Activated CD8-positive, alpha-beta memory T cell treated with anti-CD3 and anti-CD28 coated beads, Interleukin-2, amount 50 U/mL, for 48 hours (primary cell): ENCODE results near the gene RBBP6.
A peak's percentile ranks its signal among the peaks of the same experiment; 100 is the strongest.
"Not testable (repeated sequence)": the region's sequence is repeated elsewhere in the genome, so short reads cannot be mapped to it uniquely, and the experiment has no call there.

ENCODE experiments used
- DNase-seq: peaks from one replicate; pipeline ENCODE4 v3.0.0-alpha.2; 2020

The RBBP6 gene, protein sequence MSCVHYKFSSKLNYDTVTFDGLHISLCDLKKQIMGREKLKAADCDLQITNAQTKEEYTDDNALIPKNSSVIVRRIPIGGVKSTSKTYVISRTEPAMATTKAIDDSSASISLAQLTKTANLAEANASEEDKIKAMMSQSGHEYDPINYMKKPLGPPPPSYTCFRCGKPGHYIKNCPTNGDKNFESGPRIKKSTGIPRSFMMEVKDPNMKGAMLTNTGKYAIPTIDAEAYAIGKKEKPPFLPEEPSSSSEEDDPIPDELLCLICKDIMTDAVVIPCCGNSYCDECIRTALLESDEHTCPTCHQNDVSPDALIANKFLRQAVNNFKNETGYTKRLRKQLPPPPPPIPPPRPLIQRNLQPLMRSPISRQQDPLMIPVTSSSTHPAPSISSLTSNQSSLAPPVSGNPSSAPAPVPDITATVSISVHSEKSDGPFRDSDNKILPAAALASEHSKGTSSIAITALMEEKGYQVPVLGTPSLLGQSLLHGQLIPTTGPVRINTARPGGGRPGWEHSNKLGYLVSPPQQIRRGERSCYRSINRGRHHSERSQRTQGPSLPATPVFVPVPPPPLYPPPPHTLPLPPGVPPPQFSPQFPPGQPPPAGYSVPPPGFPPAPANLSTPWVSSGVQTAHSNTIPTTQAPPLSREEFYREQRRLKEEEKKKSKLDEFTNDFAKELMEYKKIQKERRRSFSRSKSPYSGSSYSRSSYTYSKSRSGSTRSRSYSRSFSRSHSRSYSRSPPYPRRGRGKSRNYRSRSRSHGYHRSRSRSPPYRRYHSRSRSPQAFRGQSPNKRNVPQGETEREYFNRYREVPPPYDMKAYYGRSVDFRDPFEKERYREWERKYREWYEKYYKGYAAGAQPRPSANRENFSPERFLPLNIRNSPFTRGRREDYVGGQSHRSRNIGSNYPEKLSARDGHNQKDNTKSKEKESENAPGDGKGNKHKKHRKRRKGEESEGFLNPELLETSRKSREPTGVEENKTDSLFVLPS (N-terminal part only)

DNA sequence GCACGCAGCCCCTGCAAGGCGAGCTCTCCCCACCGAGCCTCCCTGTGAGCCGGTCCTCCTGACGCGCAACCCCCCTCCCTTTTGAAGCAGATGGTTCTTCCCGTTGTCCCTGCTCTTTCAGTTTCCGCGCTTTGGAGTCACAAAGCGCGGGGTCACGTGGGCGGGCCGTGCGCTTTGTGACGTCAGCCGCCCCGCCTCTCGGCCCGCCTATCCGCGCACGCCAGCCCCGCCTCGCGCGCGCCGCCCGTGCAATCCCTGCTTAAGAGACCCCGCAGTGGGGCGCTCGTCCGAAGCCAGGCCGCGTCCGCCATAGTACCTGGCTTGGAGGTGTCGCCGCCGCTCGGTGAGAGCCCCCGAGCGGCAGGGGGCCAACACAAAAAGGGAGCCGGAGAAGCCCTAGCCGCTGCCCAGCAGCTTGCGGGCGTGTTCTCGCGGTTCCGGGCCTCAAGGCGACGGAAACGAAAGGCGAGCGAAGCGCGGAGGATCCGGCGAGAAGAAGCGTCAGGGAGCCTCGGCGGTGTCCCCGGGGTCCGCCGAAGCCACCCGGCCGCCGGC is at the start of gene RBBP6:
Gene RBBP6 (plus strand): TSS at position 272 of the 555 bp plus-strand sequence. CDS start 1,061 bp downstream, outside the sequence.
- DNase-seq: peak; percentile 96

GRCh38 chr16:24490866-24491265 is 48.5 kb upstream of the RBBP6 start:
- DNase-seq: no peak

- no peak for DNase-seq
Measured at GRCh38 chr16:24491731-24492130, 47.6 kb upstream of the RBBP6 start.

DNA sequence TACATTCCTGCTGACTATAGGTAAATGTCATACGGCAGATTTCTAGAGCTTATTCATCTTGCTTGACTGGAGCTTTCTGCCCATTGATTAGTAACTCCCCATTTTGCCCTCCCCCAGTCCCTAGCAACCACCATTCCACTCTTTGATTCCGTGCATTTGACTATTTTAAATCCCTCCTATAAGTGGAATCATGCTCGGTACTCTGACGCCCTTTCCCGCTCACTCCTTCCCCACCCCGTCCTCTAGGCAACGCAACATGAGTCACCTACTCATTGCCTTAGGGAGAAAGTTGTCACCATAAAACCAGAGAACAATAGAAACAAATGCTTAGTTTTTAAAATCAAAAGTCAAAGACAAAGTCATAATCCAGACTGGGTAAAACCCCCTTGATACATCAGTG is 45.5 kb upstream of the RBBP6 start:
- DNase-seq: no peak

GRCh38 chr16:24495207-24495606 is 44.2 kb upstream of the RBBP6 start:
- not testable (repeated sequence) for DNase-seq

GRCh38 chr16:24497440-24497839 is 41.9 kb upstream of the RBBP6 start:
- no peak for DNase-seq

DNA sequence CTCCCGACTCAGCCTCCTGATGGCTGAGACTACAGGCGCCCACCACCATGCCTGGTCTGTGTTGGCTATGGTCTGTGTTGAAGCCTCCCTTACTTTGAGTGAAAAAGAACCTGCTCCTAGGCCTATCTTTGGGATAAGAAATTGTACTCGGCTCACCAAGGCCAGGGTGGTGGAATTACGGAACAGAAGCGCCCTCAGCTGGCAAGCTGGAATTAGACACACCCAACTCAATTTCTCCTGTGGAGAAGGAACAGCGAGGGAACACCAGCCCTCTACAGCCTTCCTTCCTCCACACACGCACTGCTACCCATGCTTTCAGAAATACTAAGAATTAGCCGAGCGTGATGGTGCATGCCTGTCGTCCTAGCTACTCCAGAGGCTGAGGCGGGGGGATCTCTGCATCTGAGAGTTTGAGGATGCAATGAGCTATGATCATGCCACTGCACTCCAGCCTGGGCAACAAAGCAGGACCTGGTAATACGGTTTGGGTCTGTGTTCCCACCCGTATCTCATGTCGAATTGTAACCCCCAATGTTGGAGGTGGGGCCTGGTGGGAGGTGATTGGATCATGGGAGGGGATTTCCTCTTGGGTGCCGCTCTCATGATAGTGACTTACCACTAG is 40.1 kb upstream of the RBBP6 start:
- no peak for DNase-seq

DNA sequence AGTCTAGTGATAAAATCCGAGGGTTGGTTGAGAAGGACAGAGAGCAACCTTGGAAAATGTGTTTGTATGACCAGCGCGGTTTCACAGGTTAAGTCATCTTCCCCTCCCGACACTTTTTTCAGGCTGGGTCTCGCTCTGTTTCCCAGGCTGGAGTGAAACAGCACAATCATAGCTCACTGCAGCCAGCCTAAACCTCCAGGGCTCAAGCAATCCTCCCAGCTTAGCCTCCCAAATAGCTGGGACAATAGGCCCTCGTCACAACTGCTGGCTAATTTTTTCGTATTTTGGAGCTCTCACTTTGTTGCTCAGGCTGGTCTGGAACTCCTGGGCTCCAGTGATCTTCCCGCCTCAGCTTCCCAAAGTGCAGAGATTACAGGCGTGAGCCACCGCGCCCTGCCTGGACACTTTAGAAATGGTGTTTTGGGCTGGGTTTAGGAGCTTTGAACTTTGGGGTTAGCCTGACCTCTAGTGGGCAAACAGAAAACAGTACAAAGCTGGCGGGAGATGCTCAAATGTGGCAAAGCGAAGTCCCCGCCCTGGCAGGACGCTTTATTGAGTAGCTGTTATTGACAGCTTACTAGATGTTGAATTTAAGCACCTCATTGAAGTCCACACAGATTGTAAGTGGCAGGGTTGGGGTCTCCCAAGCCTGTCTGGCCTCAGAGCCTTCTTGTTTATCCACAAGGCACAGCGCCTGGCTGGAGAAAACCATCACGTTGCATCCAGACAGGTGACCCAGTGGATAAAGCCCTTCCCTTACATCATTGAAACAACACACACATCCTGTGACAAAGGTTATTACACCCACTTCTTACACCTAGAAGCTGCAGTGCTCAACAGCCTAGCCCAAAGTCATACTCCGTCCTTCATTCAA is 34.7 kb upstream of the RBBP6 start:
- peak; percentile 74 for DNase-seq

DNA sequence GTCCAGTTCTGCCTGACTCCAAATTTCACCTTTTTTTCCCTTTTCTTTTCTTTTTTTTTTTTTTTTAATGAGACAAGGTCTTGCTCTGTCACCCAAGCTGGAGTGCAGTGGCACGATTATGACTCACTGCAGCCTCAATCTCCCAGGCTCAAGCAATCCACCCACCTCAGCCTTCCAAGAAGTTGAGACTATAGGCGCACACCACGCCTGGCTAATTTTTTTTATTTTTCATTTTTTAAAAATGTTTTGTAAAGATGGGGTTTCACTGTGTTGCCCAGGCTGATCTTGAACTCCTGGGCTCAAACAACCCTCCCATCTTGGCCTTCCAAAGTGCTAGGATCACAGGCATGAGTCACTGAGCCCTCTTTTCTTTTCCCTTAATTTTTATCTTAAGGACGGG is 33.4 kb upstream of the RBBP6 start:
- no peak for DNase-seq

DNA sequence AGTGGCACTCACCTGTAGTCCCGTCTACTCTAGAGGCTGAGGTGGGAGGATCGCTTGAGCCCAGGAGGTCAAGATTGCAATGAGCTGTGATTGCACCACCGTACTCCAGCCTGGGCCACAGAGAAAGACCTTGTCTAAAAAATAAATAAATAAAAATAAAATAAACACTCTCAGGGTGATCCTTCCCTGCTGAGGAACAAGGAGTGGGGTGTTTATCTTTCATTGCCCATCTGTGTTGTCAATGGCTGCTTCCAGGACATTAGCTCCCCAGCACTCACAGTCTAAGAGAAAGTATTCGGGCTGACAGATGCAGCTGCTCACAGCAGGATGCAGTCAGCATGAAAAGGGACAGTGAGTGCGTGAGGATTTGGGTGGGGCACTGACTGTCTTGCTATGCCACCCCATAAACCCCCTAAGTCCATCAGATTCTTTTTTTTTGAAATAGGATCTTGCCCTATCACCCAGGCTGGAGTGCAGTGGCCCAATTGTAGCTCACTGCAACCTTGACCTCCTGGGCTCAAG is 31.3 kb upstream of the RBBP6 start:
- no peak for DNase-seq

GRCh38 chr16:24508614-24509013 is 30.8 kb upstream of the RBBP6 start:
- DNase-seq: no peak

- DNase-seq: no peak
Measured at GRCh38 chr16:24509536-24509935, 29.8 kb upstream of the RBBP6 start.

DNA sequence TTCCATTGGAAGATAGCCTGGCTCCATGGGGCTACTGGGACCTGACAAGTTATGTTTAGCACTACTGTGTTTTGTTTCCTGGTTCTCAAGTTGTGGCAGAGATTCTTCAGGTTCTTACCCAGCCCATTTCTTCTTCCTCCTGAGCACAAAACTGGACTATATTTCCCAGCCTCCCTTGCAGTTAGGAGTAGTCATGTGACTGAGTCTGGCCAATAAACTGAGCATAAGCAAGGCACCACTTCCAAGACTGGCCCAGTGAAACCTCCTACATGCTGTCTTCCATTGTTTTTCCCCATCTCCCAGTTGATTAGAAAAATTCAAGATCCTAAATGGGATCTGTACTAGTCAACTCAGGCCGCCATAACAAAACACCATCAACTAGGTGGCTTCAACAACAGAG is 28.2 kb upstream of the RBBP6 start:
- no peak for DNase-seq

- DNase-seq: no peak
Measured at GRCh38 chr16:24511792-24512191, 27.6 kb upstream of the RBBP6 start.

DNA sequence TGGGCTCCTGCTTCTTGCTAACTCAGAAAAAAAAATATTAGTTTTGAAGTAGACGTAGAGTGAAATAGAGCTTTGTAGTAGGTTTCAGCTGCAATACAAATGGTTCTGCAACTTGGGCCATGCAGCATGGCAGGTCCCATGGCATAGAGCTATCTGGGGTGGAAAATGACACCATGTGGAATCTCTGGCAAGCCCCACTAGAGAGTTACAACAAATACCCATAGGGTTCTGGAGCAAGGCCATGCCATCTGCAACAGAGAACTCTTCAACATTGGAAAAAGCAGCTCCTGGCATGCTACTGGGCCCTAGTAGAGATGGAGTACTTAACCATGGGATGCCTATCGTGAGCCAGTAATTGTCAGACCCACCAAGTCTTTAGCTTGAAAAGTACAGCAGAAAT is 25.3 kb upstream of the RBBP6 start:
- DNase-seq: no peak

GRCh38 chr16:24515186-24515585 is 24.2 kb upstream of the RBBP6 start:
- no peak for DNase-seq

DNA sequence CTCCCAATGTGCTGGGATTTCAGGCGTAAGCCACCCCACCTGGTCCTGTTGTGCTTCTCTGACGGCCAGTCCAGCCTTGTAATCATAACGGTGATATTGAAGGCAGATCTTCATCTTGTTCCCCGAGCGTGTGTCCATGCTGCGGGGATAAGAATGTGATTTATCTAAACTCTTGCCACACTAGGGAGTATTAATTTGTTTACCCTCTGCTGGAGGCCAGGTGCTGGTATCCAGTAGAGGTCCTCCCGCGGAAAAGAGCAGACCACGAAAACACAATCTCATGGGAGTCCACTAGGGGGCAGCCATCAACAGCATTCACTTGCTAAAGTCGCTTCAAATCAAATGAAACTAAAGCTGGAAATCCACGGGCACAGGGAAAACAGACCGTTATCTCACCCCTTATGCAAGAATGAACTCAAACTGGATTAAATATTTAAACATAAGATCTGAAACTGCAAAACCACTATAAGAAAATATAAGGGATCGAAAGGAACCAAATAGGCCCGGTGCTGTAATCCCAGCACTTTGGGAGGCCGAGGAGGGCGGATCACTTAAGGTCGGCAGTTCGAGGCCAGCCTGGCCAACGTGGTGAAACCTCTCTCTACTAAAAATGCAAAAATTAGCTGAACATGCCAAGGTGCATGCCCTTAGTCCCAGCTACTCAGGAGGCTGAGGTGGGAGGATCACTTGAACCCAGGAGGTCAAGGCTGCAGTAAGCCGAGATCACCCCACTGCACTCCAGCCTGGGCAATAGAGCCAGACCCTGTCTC is 22.3 kb upstream of the RBBP6 start:
- DNase-seq: peak; percentile 82

- no peak for DNase-seq
Measured at GRCh38 chr16:24518498-24518897, 20.9 kb upstream of the RBBP6 start.

GRCh38 chr16:24520983-24521382 is 18.4 kb upstream of the RBBP6 start:
- DNase-seq: no peak

DNA sequence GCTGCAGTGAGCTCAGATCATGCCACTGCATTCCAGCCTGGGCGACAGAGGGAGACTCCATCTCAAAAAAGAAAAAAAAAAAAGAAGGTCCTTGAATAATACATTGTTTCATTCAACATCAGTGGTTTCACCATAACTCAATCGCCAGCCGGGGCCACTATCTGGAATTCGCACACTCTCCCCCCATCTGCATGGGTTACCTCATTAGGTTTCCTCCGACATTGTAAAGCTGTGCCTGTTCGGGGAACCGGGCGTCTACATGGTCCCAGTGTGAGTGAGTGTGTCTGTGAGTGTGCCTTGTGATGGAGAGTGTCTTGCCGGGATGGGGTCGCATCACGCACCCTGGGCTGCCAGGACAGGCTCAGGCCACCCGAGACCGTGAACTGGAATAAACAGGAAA is 16.6 kb upstream of the RBBP6 start:
- no peak for DNase-seq

DNA sequence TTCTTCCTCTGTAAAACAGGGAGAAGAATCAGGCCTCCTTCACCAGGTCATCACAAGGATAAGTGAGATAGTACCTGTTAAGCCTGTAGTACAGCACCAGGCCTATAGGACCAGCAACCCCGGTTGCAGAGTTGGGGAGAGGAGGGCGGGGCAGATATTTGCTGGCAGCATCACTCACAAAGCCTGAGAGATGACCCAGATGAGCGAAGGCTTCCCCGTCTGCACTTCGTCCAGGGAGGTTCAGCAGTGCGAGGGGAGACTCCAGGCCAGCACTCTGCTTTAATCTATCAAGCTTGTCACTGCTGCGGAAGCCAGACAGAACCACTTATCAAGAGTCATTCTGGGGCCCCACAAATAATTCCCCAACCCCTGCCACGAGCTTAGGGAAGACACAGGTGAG is 15.8 kb upstream of the RBBP6 start:
- DNase-seq: no peak
